ENCODE results near the gene TTF2.

TTF2 gene

DNA sequence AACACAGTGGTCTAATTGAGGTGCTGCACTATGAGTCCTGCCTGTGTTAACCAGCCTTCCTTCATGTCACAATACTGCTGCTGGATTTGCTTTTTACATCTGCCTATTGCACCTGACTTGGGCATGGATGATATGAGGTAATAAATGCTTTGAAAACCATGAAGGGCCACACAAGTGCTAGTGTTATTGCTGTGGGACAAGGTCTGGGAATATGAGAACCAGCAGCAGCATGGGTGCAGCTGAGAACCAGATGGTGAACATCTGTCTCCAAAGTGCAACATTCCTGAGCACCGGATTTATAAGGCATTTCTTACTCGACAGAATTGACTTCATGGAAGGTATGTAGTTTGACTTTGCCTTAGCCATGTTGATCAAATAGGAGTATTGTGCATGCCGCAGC lies 44.9 kb downstream of the TTF2 start:
- TF ChIP-seq, protein P1, sequence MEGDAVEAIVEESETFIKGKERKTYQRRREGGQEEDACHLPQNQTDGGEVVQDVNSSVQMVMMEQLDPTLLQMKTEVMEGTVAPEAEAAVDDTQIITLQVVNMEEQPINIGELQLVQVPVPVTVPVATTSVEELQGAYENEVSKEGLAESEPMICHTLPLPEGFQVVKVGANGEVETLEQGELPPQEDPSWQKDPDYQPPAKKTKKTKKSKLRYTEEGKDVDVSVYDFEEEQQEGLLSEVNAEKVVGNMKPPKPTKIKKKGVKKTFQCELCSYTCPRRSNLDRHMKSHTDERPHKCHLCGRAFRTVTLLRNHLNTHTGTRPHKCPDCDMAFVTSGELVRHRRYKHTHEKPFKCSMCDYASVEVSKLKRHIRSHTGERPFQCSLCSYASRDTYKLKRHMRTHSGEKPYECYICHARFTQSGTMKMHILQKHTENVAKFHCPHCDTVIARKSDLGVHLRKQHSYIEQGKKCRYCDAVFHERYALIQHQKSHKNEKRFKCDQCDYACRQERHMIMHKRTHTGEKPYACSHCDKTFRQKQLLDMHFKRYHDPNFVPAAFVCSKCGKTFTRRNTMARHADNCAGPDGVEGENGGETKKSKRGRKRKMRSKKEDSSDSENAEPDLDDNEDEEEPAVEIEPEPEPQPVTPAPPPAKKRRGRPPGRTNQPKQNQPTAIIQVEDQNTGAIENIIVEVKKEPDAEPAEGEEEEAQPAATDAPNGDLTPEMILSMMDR (IDR thresholded peaks at IDR 0.05; ENCODE audit: borderline replicate concordance, control extremely low read depth, extremely low read depth, insufficient read depth, missing control alignments), result no peak
- in situ Hi-C loops (cut with MboI; ENCODE audit: low sequenced_read_pairs, unreplicated experiment), result no loop called here
- DNase-seq (ENCODE audit: low spot score), result no peak

DNA sequence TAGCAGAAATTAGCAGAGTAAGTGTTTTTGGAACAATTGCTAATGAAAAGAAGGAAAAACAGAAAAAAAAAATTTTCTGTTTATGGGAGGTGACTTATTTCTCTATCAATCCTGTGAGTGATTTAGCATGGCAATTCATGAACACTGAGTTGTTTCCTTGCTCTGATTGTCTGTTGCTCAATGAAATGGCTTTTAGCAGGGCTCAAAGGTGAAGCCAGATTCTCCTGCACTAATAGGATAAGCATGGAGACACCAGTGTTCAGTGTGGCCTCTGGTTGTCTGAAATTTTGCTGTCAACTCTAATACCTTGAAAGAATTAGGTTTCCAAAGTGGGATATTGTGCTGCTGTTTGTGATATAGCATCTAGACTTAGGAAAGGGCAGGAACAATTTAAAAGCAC lies 45.6 kb downstream of the TTF2 start:
- TF ChIP-seq, protein P1 (IDR thresholded peaks at IDR 0.05; ENCODE audit: borderline replicate concordance, control extremely low read depth, extremely low read depth, insufficient read depth, missing control alignments), result no peak
- in situ Hi-C loops (cut with MboI; ENCODE audit: low sequenced_read_pairs, unreplicated experiment), result no loop called here
- no peak for DNase-seq (ENCODE audit: low spot score)

DNA sequence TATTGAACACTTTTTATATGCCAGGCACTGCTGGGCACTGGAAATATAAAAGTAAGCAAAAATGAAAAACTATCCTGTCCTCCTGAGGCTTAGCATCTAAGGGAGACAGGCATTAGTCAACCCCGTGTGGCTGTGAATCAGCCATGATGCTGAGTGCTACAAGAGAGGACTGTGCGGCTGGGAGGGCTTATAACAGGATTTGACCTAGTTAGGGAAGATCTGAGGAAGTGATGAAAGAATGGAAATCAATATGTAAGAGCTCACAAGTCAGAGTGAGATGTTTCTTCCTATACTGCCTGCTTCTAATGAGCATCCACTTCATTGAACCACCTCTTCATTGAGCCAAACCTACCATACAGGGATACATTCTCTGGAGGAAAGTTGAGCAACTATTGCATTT lies 46.4 kb downstream of the TTF2 start:
- no peak for DNase-seq (ENCODE audit: low spot score)
- in situ Hi-C loops (cut with MboI; ENCODE audit: low sequenced_read_pairs, unreplicated experiment), result no loop called here
- TF ChIP-seq, protein P1 (IDR thresholded peaks at IDR 0.05; ENCODE audit: borderline replicate concordance, control extremely low read depth, extremely low read depth, insufficient read depth, missing control alignments), result no peak

GRCh38 chr1:117107364-117107763 lies 47.2 kb downstream of the TTF2 start:
- TF ChIP-seq, protein P1 (IDR thresholded peaks at IDR 0.05; ENCODE audit: borderline replicate concordance, control extremely low read depth, extremely low read depth, insufficient read depth, missing control alignments), result no peak
- no peak for DNase-seq (ENCODE audit: low spot score)
- in situ Hi-C loops (cut with MboI; ENCODE audit: low sequenced_read_pairs, unreplicated experiment), result no loop called here

DNA sequence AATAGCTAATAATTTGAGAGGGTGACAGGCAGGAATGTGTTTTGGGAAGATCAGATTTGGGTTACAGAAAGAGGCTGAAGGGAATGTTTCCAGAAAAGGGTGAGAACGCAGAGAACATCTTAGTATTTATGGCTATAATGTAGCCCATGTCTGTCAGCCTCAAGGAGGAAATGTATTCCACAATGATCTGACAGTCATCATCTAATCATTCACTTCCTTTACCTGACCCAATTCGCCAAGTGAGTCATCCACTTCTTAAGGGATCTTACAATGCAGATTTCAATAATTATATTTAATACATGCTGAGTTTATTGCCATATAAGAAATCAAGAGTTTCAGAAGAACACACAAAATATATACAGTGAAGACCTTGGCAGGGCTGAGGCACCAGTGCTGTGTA lies 50.6 kb downstream of the TTF2 start:
- DNase-seq (ENCODE audit: low spot score), result no peak
- in situ Hi-C loops (cut with MboI; ENCODE audit: low sequenced_read_pairs, unreplicated experiment), result loop anchor here (10.0 kb wide), 1 partner anchor 56 kb away; no protein-coding TSS in a partner anchor
- TF ChIP-seq, protein P1 (IDR thresholded peaks at IDR 0.05; ENCODE audit: borderline replicate concordance, control extremely low read depth, extremely low read depth, insufficient read depth, missing control alignments), result no peak

DNA sequence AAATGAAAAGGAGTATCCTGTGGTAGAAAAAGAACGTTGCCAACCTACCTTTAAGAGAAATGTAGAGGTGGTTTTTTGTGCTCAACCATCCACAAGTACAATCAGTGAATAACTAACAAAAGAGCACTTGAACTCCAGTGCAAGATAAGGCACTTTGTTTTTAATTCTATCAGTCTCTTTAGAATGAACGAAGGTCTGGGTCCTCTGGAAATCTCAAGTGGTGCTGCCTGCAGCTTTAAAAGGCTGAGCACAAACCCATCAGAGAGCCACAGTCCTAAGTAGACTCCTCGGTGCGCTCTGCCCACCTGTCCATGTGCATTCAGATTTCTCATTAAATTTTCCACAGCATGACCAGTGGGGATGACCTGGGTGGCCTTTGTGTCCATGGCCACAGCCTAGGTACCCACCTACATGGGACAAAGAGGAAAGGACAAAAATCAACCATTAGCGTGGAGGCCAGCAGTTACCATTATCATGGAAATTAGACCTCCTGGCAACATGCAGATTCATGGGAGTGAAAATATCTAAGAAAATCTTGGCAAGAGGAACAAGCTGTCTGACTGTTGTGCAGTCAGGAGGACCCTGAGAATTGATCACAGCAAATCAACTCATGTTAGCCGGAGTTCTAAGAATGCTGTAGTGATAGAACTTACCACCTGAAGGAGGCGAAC lies 52.1 kb downstream of the TTF2 start:
- in situ Hi-C loops (cut with MboI; ENCODE audit: low sequenced_read_pairs, unreplicated experiment), result loop anchor here (10.0 kb wide), 1 partner anchor 57 kb away; no protein-coding TSS in a partner anchor
- no peak for DNase-seq (ENCODE audit: low spot score)
- TF ChIP-seq, protein P1 (IDR thresholded peaks at IDR 0.05; ENCODE audit: borderline replicate concordance, control extremely low read depth, extremely low read depth, insufficient read depth, missing control alignments), result no peak

Measured in GM13976 (cell line).